ENCODE results near the gene MAN1C1. TPM values are rescaled to one million over a fixed set of nuclear protein-coding genes. Genes with fewer than 3 reads are reported as not detected.
A peak's percentile ranks its signal among the peaks of the same experiment; 100 is the strongest.

Gene MAN1C1
- total and polyA plus RNA-seq, 8 donors, result 2.1 to 9.2 (median 4.0) TPM

- no peak overlapping the region for H3K4me3 ChIP-seq
- DNase-seq (no peak), FAIRE-seq (no peak), ATAC-seq (no peak)
- no peaks in the 10 kb centered on the region for H3K9me3 ChIP-seq
- 81 to 89% methylated on average over 11 of the region's 11 CpGs for WGBS, 2 donors
- H3K27ac ChIP-seq, result no peak overlapping the region
- intact Hi-C loops (cut with DNase I), result no loop called here
- H3K36me3 ChIP-seq, result no peaks in the 10 kb centered on the region
- TF ChIP-seq, protein P1, sequence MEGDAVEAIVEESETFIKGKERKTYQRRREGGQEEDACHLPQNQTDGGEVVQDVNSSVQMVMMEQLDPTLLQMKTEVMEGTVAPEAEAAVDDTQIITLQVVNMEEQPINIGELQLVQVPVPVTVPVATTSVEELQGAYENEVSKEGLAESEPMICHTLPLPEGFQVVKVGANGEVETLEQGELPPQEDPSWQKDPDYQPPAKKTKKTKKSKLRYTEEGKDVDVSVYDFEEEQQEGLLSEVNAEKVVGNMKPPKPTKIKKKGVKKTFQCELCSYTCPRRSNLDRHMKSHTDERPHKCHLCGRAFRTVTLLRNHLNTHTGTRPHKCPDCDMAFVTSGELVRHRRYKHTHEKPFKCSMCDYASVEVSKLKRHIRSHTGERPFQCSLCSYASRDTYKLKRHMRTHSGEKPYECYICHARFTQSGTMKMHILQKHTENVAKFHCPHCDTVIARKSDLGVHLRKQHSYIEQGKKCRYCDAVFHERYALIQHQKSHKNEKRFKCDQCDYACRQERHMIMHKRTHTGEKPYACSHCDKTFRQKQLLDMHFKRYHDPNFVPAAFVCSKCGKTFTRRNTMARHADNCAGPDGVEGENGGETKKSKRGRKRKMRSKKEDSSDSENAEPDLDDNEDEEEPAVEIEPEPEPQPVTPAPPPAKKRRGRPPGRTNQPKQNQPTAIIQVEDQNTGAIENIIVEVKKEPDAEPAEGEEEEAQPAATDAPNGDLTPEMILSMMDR (IDR thresholded peaks at IDR 0.05), result no peak
- no peaks in the 10 kb centered on the region for H3K27me3 ChIP-seq
- H3K4me1 ChIP-seq, result no peaks in the 10 kb centered on the region
Measured at GRCh38 chr1:25649505-25650288, 33.1 kb downstream of the MAN1C1 start.

DNA sequence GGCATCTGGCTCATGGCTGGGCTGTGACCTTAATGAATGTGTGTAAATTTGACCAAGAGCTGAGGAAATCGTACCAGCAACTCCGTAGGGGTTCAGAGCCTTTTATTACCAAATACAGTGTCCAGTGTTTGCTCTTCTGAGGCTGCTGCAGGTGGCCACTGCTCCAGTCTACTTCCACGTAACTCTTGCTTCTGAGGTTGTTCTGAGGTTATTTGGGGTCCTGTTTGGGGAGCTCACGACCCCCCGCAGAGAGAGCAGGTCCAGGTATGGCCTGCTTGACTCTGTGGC lies 33.6 kb downstream of the MAN1C1 start:
- no peak for FAIRE-seq
- H3K27ac ChIP-seq, result no peak overlapping the region
- ATAC-seq, result peak in 2 of 4 donors; percentile 46 to 48
- 82 to 85% methylated on average over 5 of the region's 5 CpGs for WGBS, 2 donors
- DNase-seq, result no peak
- TF ChIP-seq, protein P1 (IDR thresholded peaks at IDR 0.05), result no peak
- H3K27me3 ChIP-seq, result no peaks in the 10 kb centered on the region
- no peak overlapping the region for H3K4me3 ChIP-seq
- no peaks in the 10 kb centered on the region for H3K36me3 ChIP-seq
- intact Hi-C loops (cut with DNase I), result no loop called here
- H3K4me1 ChIP-seq, result no peaks in the 10 kb centered on the region
- no peaks in the 10 kb centered on the region for H3K9me3 ChIP-seq

- Histone ChIP-seq H3K36me3 (no peaks in the 10 kb centered on the region), H3K4me1 (no peaks in the 10 kb centered on the region), H3K4me3 (no peak overlapping the region), H3K27me3 (no peaks in the 10 kb centered on the region), H3K9me3 (no peaks in the 10 kb centered on the region), H3K27ac (no peak overlapping the region)
- TF ChIP-seq, protein P1 (IDR thresholded peaks at IDR 0.05), result no peak
- WGBS, 2 donors, result 84 to 94% methylated on average over 8 of the region's 8 CpGs
- no peak for FAIRE-seq
- no peak for DNase-seq
- ATAC-seq, result no peak
- intact Hi-C loops (cut with DNase I), result no loop called here
Measured at GRCh38 chr1:25651036-25651640, 34.5 kb downstream of the MAN1C1 start.

- DNase-seq, result no peak
- no peak for ATAC-seq
- Histone ChIP-seq H3K4me1 (no peaks in the 10 kb centered on the region), H3K27ac (no peak overlapping the region), H3K9me3 (no peaks in the 10 kb centered on the region), H3K36me3 (no peaks in the 10 kb centered on the region), H3K27me3 (no peaks in the 10 kb centered on the region), H3K4me3 (no peak overlapping the region)
- WGBS, 2 donors, result 88 to 94% methylated on average over 12 of the region's 12 CpGs
- intact Hi-C loops (cut with DNase I), result no loop called here
- no peak for FAIRE-seq
- TF ChIP-seq, protein P1 (IDR thresholded peaks at IDR 0.05), result no peak
Measured at GRCh38 chr1:25651824-25652741, 35.5 kb downstream of the MAN1C1 start.

Measured in pancreas (tissue), 10 donors.